GM12878 (cell line): ENCODE results near the gene DCLRE1C.

Experiments
- ESRRA ChIP-seq: IDR thresholded peaks from 2 replicates; pipeline ENCODE4 v1.6.1; 2012; ENCODE audit warnings: mild to moderate bottlenecking, low read length, improper control_type of control experiment
- FOS ChIP-seq: IDR thresholded peaks from 3 replicates; pipeline ENCODE4 v1.6.1; 2011; ENCODE audit warnings: borderline replicate concordance; ENCODE audit not compliant: insufficient read length; ENCODE audit errors: extremely low read depth
- MXI1 ChIP-seq: fragments of 150-350 bp; IDR thresholded peaks from 2 replicates; pipeline ENCODE4 v1.6.1; 2011; ENCODE audit warnings: low read depth, mild to moderate bottlenecking, inconsistent platforms, low read length, improper control_type of control experiment
- POLR2AphosphoS5 ChIP-seq: IDR thresholded peaks from 2 replicates; pipeline ENCODE4 v1.6.1; 2011; ENCODE audit warnings: mild to moderate bottlenecking, low read length, inconsistent platforms
- PRDM15 ChIP-seq: fragments of 450-650 bp; formaldehyde crosslinking; IDR thresholded peaks from 2 replicates; pipeline ENCODE4 v1.4.0; 2020; ENCODE audit warnings: mild to moderate bottlenecking, moderate library complexity
- SMC3 ChIP-seq: IDR thresholded peaks from 2 replicates; pipeline ENCODE4 v1.6.1; 2011; ENCODE audit warnings: low read length, improper control_type of control experiment, borderline replicate concordance
- ZSCAN29 ChIP-seq: fragments of 450-650 bp; IDR thresholded peaks from 2 replicates; pipeline ENCODE4 v1.6.1; 2017; ENCODE audit warnings: mild to moderate bottlenecking, moderate library complexity
- TF ChIP-seq, protein P1 (sequence below), 3 experiments: IDR thresholded peaks in 2 of 3; conservative IDR thresholded peaks in 1 of 3; 2 replicates each; pipeline ENCODE4 v1.5.1; 2011; ENCODE audit warnings: low read depth in 3 of 3, low read length in 3 of 3, mild to moderate bottlenecking in 3 of 3, control low read depth in 2 of 3, moderate library complexity in 2 of 3, inconsistent platforms in 1 of 3, mixed read lengths in 1 of 3; ENCODE audit not compliant: control insufficient read depth in 2 of 3, insufficient read depth in 1 of 3; ENCODE audit errors: extremely low read depth in 1 of 3

DNA sequence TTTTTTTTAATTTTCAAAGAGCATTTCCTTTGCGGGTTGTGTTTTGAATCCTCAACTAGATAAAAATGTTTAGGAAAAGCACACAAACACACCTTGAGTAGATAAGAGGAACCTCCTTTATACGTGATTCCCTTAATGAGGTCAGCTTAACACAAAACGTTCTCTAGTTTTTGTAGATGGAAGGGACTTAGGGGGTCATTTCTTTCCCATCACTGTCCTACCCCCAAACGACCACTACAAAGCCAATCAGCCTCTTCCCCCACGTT lies 74.0 kb downstream of the DCLRE1C start:
- TF ChIP-seq, protein P1, sequence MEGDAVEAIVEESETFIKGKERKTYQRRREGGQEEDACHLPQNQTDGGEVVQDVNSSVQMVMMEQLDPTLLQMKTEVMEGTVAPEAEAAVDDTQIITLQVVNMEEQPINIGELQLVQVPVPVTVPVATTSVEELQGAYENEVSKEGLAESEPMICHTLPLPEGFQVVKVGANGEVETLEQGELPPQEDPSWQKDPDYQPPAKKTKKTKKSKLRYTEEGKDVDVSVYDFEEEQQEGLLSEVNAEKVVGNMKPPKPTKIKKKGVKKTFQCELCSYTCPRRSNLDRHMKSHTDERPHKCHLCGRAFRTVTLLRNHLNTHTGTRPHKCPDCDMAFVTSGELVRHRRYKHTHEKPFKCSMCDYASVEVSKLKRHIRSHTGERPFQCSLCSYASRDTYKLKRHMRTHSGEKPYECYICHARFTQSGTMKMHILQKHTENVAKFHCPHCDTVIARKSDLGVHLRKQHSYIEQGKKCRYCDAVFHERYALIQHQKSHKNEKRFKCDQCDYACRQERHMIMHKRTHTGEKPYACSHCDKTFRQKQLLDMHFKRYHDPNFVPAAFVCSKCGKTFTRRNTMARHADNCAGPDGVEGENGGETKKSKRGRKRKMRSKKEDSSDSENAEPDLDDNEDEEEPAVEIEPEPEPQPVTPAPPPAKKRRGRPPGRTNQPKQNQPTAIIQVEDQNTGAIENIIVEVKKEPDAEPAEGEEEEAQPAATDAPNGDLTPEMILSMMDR (IDR thresholded peaks at IDR 0.05 in 2 of 3, conservative IDR thresholded peaks at IDR 0.05 in 1 of 3; ENCODE audit: control insufficient read depth in 2 of 3, extremely low read depth in 1 of 3, insufficient read depth in 1 of 3, low read depth in 3 of 3, low read length in 3 of 3): no peak
- no peak for TF ChIP-seq PRDM15 (CRISPR knock-in tag)
- TF ChIP-seq POLR2AphosphoS5: no peak
- no peak for TF ChIP-seq MXI1
- TF ChIP-seq ESRRA: no peak
- no peak for TF ChIP-seq SMC3
- no peak for TF ChIP-seq ZSCAN29
- TF ChIP-seq FOS: no peak
